GM12878 (cell line): Measurements from ENCODE around the gene OSBPL3. TPM values are rescaled to one million over a fixed set of nuclear protein-coding genes. Genes with fewer than 3 reads are reported as not detected.

Experiments
- ATAC-seq: fragments of 200-7000 bp; cut with Tn5 transposase; 3 replicates; pipeline ENCODE4 v1.9.1; 2020; ENCODE audit warnings: mild to moderate bottlenecking, moderate library complexity
- BruUV-seq: library from RNA; stranded (reverse); fragments of 400-500 nt; replicated peaks from 2 replicates; lab custom pipeline; 2021; lab: Mats Ljungman, UMichigan
- CTCF ChIA-PET: fragments of 300-600 bp; sonication (Branson Sonifier 250); formaldehyde crosslinking; extraction: SDS; loops from one replicate; lab custom pipeline; 2021; ENCODE audit warnings: inconsistent platforms; lab: Yijun Ruan, JAX
- POLR2A ChIA-PET: fragments of 350-600 bp; formaldehyde crosslinking; extraction: SDS; loops from one replicate; lab custom pipeline; 2021; ENCODE audit warnings: inconsistent platforms; lab: Charles Lee
- RAD21 ChIA-PET: fragments of 300-600 bp; sonication (Branson Sonifier 250); formaldehyde crosslinking; loops from one replicate; lab custom pipeline; 2023; ENCODE audit warnings: antibody characterized with exemption; ENCODE audit not compliant: unreplicated experiment; lab: Charles Lee
- SMC1A ChIA-PET: fragments of 300-600 bp; sonication (Branson Sonifier 250); formaldehyde crosslinking; loops from one replicate; lab custom pipeline; 2023; ENCODE audit not compliant: unreplicated experiment, uncharacterized antibody; lab: Charles Lee
- DNase-seq: peaks from one replicate; pipeline ENCODE4 v3.0.0-alpha.2; 2011; ENCODE audit warnings: low read depth, low spot score
- FAIRE-seq: peaks from 3 replicates; lab custom pipeline; 2011; peaks lifted over from hg19 to GRCh38; lab: Jason Lieb, UNC
- H2AFZ ChIP-seq: 2 replicates; pipeline ENCODE4 v1.6.0; 2011; ENCODE audit warnings: low read depth, low read length, control low read depth; ENCODE audit not compliant: control insufficient read depth
- H3K27ac ChIP-seq: 2 replicates; pipeline ENCODE4 v1.5.1; 2011; ENCODE audit warnings: control low read depth; ENCODE audit not compliant: control insufficient read depth, insufficient read depth
- H3K27me3 ChIP-seq, 2 experiments: replicated peaks in 1 of 2; 2 replicates each; pipeline versions ENCODE4 v1.6.0 to v1.6.1; 2011; ENCODE audit warnings: low read length in 1 of 2; ENCODE audit not compliant: control insufficient read depth in 2 of 2, insufficient read depth in 2 of 2
- H3K36me3 ChIP-seq, 2 experiments: 2 replicates each; pipeline ENCODE4 v1.5.1; 2011; ENCODE audit warnings: low read length in 1 of 2; ENCODE audit not compliant: control insufficient read depth in 2 of 2, insufficient read depth in 2 of 2
- H3K4me1 ChIP-seq: 2 replicates; pipeline ENCODE4 v1.6.1; 2011; ENCODE audit warnings: mild to moderate bottlenecking, low read length, moderate library complexity, mixed read lengths; ENCODE audit not compliant: control insufficient read depth, insufficient read depth
- H3K4me2 ChIP-seq: 2 replicates; pipeline ENCODE4 v1.6.0; 2011; ENCODE audit warnings: control low read depth; ENCODE audit not compliant: control insufficient read depth, insufficient read depth
- H3K4me3 ChIP-seq: fragments of 200-600 bp; sonication (generic); 2 replicates; pipeline ENCODE4 v1.5.1; 2016
- H3K79me2 ChIP-seq: 2 replicates; pipeline ENCODE4 v1.6.0; 2011; ENCODE audit warnings: low read length; ENCODE audit not compliant: control insufficient read depth, insufficient read depth
- H3K9ac ChIP-seq: 2 replicates; pipeline ENCODE4 v1.8.0; 2011; ENCODE audit warnings: low read length, control low read depth, mixed read lengths; ENCODE audit not compliant: control insufficient read depth, insufficient read depth
- H3K9me3 ChIP-seq: replicated peaks from 3 replicates; pipeline ENCODE4 v1.5.1; 2011; ENCODE audit warnings: mild to moderate bottlenecking, low read length; ENCODE audit not compliant: control insufficient read depth, insufficient read depth
- H4K20me1 ChIP-seq: 2 replicates; pipeline ENCODE4 v1.6.0; 2011; ENCODE audit not compliant: control insufficient read depth, insufficient read depth
- ZBED1 ChIP-seq: IDR thresholded peaks from 2 replicates; pipeline ENCODE4 v1.6.1; 2016; ENCODE audit warnings: borderline replicate concordance
- ZBTB11 ChIP-seq: fragments of 450-650 bp; formaldehyde crosslinking; IDR thresholded peaks from 2 replicates; pipeline ENCODE4 v1.5.0; 2022; ENCODE audit warnings: mild to moderate bottlenecking, missing genetic modification characterization
- in situ Hi-C: fragments of 300-500 bp; cut with MboI; formaldehyde crosslinking; loops from 9 replicates; pipeline ENCODE4 v1.14.3; 2018; ENCODE audit warnings: mixed read lengths
- intact Hi-C: fragments of 100-400 bp; cut with micrococcal nuclease; formaldehyde crosslinking; loops from one replicate; pipeline ENCODE4 v1.14.2; 2022; ENCODE audit not compliant: unreplicated experiment
- polyA plus RNA-seq, 11 experiments: library from polyadenylated mRNA; depleted of rRNA in 4 of 11; unstranded in 6 of 11; stranded (reverse) in 5 of 11; fragments of >200 nt; fragmentation: Nextera tagmentation in 4 of 11; fragmentation: Illumina TruSeq in 1 of 11; extraction: Ambion mirVana in 4 of 11; extraction: Trizol in 1 of 11; gene quantifications; 1 replicate in 1 of 11; 2 replicates in 10 of 11; pipeline versions ENCODE4 v1.2.1 to v1.2.3, GENCODE V29; 2011 to 2016; ENCODE audit warnings: inconsistent platforms in 2 of 11, missing spikeins in 2 of 11, low read depth in 1 of 11
- total RNA-seq, 4 experiments: library from RNA; depleted of rRNA in 3 of 4; stranded (reverse); fragments of >200 nt in 3 of 4; fragmentation: Illumina TruSeq in 1 of 4; extraction: Trizol in 1 of 4; gene quantifications; 2 replicates each; pipeline versions ENCODE4 v1.2.1 to v1.2.3, GENCODE V29; 2013 to 2021

Gene OSBPL3
- total and polyA plus RNA-seq, 10 of the 15 experiments (the other 5 are each of a cell fraction or from before 2014, with no cell fraction given), result 6.1 to 46.6 (median 27.0) TPM

GRCh38 chr7:24840563-24840962, 139.4 kb downstream of the OSBPL3 start:
- Histone ChIP-seq H3K27ac (no peak overlapping the region), H3K36me3 (no peaks in the 10 kb centered on the region), H4K20me1 (no peaks in the 10 kb centered on the region), H3K4me1 (peaks cover 22% of the 10 kb centered on the region), H3K4me2 (no peak overlapping the region), H3K9me3 (no peaks in the 10 kb centered on the region), H3K9ac (no peak overlapping the region), H3K79me2 (no peaks in the 10 kb centered on the region), H3K4me3 (no peak overlapping the region), H2AFZ (no peak overlapping the region), H3K27me3 (no peaks in the 10 kb centered on the region)
- CTCF ChIA-PET, result interaction anchor here (1.1 to 2.1 kb wide), 2 partner anchors 19 to 41 kb away, joined by 3 to 10 read pairs; no protein-coding TSS in a partner anchor
- POLR2A ChIA-PET, result no interaction called here
- FAIRE-seq, result no peak
- no peak for ATAC-seq
- intact Hi-C loops, result no loop called here
- SMC1A ChIA-PET, result interaction anchor here (1.0 to 3.3 kb wide), 4 partner anchors 20 to 258 kb away, joined by 3 to 20 read pairs (median 3); partner anchors contain the start of gene OSBPL3
- no peak for DNase-seq
- in situ Hi-C loops, result no loop called here
- no TSS peak for BruUV-seq
- RAD21 ChIA-PET, result interaction anchor here (3.2 kb wide), 1 partner anchor 140 kb away, joined by 22 read pairs; the partner anchor contains the start of gene OSBPL3
- no peak for TF ChIP-seq ZBED1
- no peak for TF ChIP-seq ZBTB11
